HepG2 (cell line): ENCODE results near the gene FASTK. TPM values are rescaled to one million over a fixed set of nuclear protein-coding genes. Genes with fewer than 3 reads are reported as not detected.

Experiments used
- CAMTA2 ChIP-seq: sonication (generic); formaldehyde crosslinking; IDR thresholded peaks from 2 replicates; pipeline ENCODE4 v1.4.0; 2020; ENCODE audit warnings: mild to moderate bottlenecking, missing genetic modification reagents, borderline replicate concordance
- FOXC1 ChIP-seq: sonication (generic); formaldehyde crosslinking; IDR thresholded peaks from 2 replicates; pipeline ENCODE4 v1.8.0; 2022; ENCODE audit warnings: mild to moderate bottlenecking, missing genetic modification reagents, borderline replicate concordance
- FOXO1 ChIP-seq: sonication (generic); formaldehyde crosslinking; IDR thresholded peaks from 2 replicates; pipeline ENCODE4 v1.4.0; 2020; ENCODE audit warnings: missing genetic modification reagents
- KDM5A ChIP-seq: fragments of 200-600 bp; sonication (generic); IDR thresholded peaks from 2 replicates; pipeline ENCODE4 v1.7.0; 2018; ENCODE audit warnings: antibody characterized with exemption, mild to moderate bottlenecking, low read length, borderline replicate concordance
- MAZ ChIP-seq, 2 experiments: sonication (generic) in 1 of 2; formaldehyde crosslinking in 1 of 2; IDR thresholded peaks; 2 replicates each; pipeline versions ENCODE4 v1.5.0 to v1.6.1; 2012 to 2020; ENCODE audit warnings: low read depth in 2 of 2, mild to moderate bottlenecking in 2 of 2, borderline replicate concordance in 1 of 2, improper control_type of control experiment in 1 of 2, low read length in 1 of 2, missing genetic modification reagents in 1 of 2, moderate library complexity in 1 of 2
- POLR2AphosphoS5 ChIP-seq: IDR thresholded peaks from 2 replicates; pipeline ENCODE4 v1.6.1; 2012; ENCODE audit warnings: low read depth, low read length
- REPIN1 ChIP-seq: sonication (generic); formaldehyde crosslinking; IDR thresholded peaks from 2 replicates; pipeline ENCODE4 v1.8.0; 2022; ENCODE audit warnings: missing genetic modification reagents, low read depth, mild to moderate bottlenecking, borderline replicate concordance
- TAF1 ChIP-seq: sonication (generic); formaldehyde crosslinking; IDR thresholded peaks from 2 replicates; pipeline ENCODE4 v1.4.0; 2020; ENCODE audit warnings: missing genetic modification reagents
- TCF7L2 ChIP-seq: IDR thresholded peaks from 2 replicates; pipeline ENCODE4 v1.6.1; 2011; ENCODE audit warnings: mild to moderate bottlenecking, low read depth, low read length, moderate library complexity
- THAP8 ChIP-seq: sonication (generic); formaldehyde crosslinking; IDR thresholded peaks from 2 replicates; pipeline ENCODE4 v1.5.1; 2020; ENCODE audit warnings: missing genetic modification reagents, mild to moderate bottlenecking, borderline replicate concordance
- ZNF407 ChIP-seq: sonication (generic); formaldehyde crosslinking; IDR thresholded peaks from one replicate; pipeline ENCODE4 v1.5.1; 2020; ENCODE audit warnings: mild to moderate bottlenecking, missing genetic modification reagents; ENCODE audit errors: not compliant biosample characterization
- ZNF558 ChIP-seq: sonication (generic); formaldehyde crosslinking; IDR thresholded peaks from 2 replicates; pipeline ENCODE4 v1.9.0; 2022; ENCODE audit warnings: mild to moderate bottlenecking, missing genetic modification reagents, borderline replicate concordance
- ZNF563 ChIP-seq: sonication (generic); formaldehyde crosslinking; IDR thresholded peaks from 2 replicates; pipeline ENCODE4 v1.8.0; 2022; ENCODE audit warnings: mild to moderate bottlenecking, moderate library complexity, missing genetic modification reagents
- polyA plus RNA-seq, 8 experiments: library from polyadenylated mRNA; depleted of rRNA in 3 of 8; stranded (reverse) in 7 of 8; unstranded in 1 of 8; fragments of >200 nt; fragmentation: Illumina TruSeq in 4 of 8; extraction: Trizol in 4 of 8; gene quantifications; 2 replicates each; pipeline versions ENCODE4 v1.2.1 to v1.2.3, GENCODE V29; 2011 to 2016; ENCODE audit warnings: low read depth in 4 of 8, missing spikeins in 1 of 8, mixed read lengths in 1 of 8; ENCODE audit not compliant: insufficient read depth in 1 of 8
- total RNA-seq, 5 experiments: library from RNA; depleted of rRNA; stranded (reverse); fragments of >200 nt; fragmentation: Illumina TruSeq; extraction: Trizol; gene quantifications; 2 replicates each; pipeline ENCODE4 v1.2.3, GENCODE V29; 2016; ENCODE audit warnings: low read depth in 1 of 5
- TF ChIP-seq, protein P1 (sequence below): sonication (generic); formaldehyde crosslinking; IDR thresholded peaks from 2 replicates; pipeline ENCODE4 v1.5.0; 2020; ENCODE audit warnings: mild to moderate bottlenecking, missing genetic modification reagents
- TF ChIP-seq, protein P2 (sequence below): IDR thresholded peaks from 2 replicates; pipeline ENCODE4 v1.6.1; 2016; ENCODE audit warnings: low read depth

FASTK gene
- total and polyA plus RNA-seq, 2 of the 13 experiments (the other 11 are each of a cell fraction or from before 2014, with no cell fraction given), result 52.9 to 55.7 TPM

GRCh38 chr7:151059367-151060112 lies 21.1 kb downstream of the FASTK start, which contains the start of gene SLC4A2 (continued):
- TF ChIP-seq TAF1 (peak; percentile 32; the same call in 1 of the 2 replicates), FOXC1 (CRISPR knock-in tag) (no peak), CAMTA2 (CRISPR knock-in tag) (no peak), KDM5A (peak; percentile 27; the same call in 1 of the 2 replicates), ZNF558 (CRISPR knock-in tag) (no peak), THAP8 (CRISPR knock-in tag) (no peak), ZNF563 (peak; percentile 8; the same call in 1 of the 2 replicates), ZNF407 (no peak), REPIN1 (CRISPR knock-in tag) (no peak), FOXO1 (CRISPR knock-in tag) (no peak), MAZ (IDR thresholded peaks at IDR 0.05; ENCODE audit: borderline replicate concordance, low read depth, low read length) (peak; percentile 90; the same call in 1 of the 2 replicates), MAZ (CRISPR knock-in tag; IDR thresholded peaks at IDR 0.05; ENCODE audit: low read depth) (peak; percentile 94), TCF7L2 (no peak), POLR2AphosphoS5 (peak; percentile 56)
- TF ChIP-seq, protein P1, sequence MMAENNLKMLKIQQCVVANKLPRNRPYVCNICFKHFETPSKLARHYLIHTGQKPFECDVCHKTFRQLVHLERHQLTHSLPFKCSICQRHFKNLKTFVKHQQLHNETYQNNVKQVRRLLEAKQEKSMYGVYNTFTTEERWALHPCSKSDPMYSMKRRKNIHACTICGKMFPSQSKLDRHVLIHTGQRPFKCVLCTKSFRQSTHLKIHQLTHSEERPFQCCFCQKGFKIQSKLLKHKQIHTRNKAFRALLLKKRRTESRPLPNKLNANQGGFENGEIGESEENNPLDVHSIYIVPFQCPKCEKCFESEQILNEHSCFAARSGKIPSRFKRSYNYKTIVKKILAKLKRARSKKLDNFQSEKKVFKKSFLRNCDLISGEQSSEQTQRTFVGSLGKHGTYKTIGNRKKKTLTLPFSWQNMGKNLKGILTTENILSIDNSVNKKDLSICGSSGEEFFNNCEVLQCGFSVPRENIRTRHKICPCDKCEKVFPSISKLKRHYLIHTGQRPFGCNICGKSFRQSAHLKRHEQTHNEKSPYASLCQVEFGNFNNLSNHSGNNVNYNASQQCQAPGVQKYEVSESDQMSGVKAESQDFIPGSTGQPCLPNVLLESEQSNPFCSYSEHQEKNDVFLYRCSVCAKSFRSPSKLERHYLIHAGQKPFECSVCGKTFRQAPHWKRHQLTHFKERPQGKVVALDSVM, result 0 out of 2 replicates have a peak, but pooled peaks have one; percentile 3
- TF ChIP-seq, protein P2, sequence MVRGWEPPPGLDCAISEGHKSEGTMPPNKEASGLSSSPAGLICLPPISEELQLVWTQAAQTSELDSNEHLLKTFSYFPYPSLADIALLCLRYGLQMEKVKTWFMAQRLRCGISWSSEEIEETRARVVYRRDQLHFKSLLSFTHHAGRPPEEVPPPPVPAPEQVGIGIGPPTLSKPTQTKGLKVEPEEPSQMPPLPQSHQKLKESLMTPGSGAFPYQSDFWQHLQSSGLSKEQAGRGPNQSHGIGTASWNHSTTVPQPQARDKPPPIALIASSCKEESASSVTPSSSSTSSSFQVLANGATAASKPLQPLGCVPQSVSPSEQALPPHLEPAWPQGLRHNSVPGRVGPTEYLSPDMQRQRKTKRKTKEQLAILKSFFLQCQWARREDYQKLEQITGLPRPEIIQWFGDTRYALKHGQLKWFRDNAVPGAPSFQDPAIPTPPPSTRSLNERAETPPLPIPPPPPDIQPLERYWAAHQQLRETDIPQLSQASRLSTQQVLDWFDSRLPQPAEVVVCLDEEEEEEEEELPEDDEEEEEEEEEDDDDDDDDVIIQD, result no peak
